ENCODE data around the gene GNB1L. TPM values are rescaled to one million over a fixed set of nuclear protein-coding genes. Genes with fewer than 3 reads are reported as not detected.

Gene GNB1L
- total RNA-seq, 1 experiment from 2014 or later: 17.9 TPM

DNA sequence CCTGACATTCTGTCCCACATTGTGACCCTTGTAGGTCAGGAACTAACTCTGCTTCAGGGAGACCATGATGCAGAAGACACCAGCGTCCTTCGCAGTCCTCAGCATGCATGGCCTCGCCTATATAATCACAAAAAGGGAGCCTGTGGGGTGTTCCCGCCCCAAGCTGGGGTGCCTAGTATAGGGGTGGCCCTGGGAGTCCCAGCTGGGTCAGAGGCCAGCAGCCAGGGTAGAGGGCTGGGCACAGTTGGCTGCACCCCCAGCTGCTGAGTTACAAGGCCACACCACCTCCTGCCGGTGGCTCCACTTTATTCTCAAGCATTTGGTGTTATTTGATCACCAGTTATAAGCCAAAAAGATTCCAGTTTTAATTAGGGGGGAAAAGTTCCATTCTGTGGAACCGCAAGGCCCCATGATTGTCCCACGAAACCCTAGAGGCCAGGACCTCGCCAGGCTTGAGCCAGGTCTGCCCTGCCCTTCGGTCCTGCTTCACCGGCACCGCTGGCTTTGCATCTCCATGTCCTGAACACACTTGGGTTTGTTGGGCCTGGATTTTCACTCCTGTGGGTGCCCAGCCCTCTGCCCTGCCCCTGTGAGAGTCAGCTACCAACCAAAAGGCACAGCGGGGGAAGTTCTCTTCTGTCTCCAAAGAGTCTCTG is 15.0 kb upstream of the GNB1L start:
- Histone ChIP-seq H3K4me1 (ENCODE audit: insufficient read depth, low read length, poor library complexity, severe bottlenecking) (peaks cover under 1% of the 10 kb centered on the region), H3K27ac (ENCODE audit: low read depth, low read length, poor library complexity, severe bottlenecking) (no peak overlapping the region), H3K4me3 (ENCODE audit: low read depth, low read length, poor library complexity, severe bottlenecking) (no peak overlapping the region), H3K9me3 (ENCODE audit: low read depth, low read length, poor library complexity, severe bottlenecking) (no peaks in the 10 kb centered on the region), H3K27me3 (replicated peaks; ENCODE audit: insufficient read depth, low read depth, low read length, poor library complexity) (no peaks in the 10 kb centered on the region), H3K36me3 (ENCODE audit: insufficient read depth, low read length, poor library complexity, severe bottlenecking) (peaks cover 3% of the 10 kb centered on the region)
- DNase-seq (ENCODE audit: low spot score): no peak
- intact Hi-C loops (cut with micrococcal nuclease; ENCODE audit: unreplicated experiment): no loop called here
- BruUV-seq (replicated peaks): no TSS peak
- CTCF ChIA-PET: no interaction called here
- POLR2A ChIA-PET (ENCODE audit: low non-redundant PET): no interaction called here
- TF ChIP-seq EZH2 (IDR thresholded peaks at IDR 0.05; ENCODE audit: borderline replicate concordance, low read depth, low read length, poor library complexity, severe bottlenecking): no peak
- TF ChIP-seq, protein P1, sequence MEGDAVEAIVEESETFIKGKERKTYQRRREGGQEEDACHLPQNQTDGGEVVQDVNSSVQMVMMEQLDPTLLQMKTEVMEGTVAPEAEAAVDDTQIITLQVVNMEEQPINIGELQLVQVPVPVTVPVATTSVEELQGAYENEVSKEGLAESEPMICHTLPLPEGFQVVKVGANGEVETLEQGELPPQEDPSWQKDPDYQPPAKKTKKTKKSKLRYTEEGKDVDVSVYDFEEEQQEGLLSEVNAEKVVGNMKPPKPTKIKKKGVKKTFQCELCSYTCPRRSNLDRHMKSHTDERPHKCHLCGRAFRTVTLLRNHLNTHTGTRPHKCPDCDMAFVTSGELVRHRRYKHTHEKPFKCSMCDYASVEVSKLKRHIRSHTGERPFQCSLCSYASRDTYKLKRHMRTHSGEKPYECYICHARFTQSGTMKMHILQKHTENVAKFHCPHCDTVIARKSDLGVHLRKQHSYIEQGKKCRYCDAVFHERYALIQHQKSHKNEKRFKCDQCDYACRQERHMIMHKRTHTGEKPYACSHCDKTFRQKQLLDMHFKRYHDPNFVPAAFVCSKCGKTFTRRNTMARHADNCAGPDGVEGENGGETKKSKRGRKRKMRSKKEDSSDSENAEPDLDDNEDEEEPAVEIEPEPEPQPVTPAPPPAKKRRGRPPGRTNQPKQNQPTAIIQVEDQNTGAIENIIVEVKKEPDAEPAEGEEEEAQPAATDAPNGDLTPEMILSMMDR (conservative IDR thresholded peaks at IDR 0.05; ENCODE audit: low read depth, low read length): no peak

DNA sequence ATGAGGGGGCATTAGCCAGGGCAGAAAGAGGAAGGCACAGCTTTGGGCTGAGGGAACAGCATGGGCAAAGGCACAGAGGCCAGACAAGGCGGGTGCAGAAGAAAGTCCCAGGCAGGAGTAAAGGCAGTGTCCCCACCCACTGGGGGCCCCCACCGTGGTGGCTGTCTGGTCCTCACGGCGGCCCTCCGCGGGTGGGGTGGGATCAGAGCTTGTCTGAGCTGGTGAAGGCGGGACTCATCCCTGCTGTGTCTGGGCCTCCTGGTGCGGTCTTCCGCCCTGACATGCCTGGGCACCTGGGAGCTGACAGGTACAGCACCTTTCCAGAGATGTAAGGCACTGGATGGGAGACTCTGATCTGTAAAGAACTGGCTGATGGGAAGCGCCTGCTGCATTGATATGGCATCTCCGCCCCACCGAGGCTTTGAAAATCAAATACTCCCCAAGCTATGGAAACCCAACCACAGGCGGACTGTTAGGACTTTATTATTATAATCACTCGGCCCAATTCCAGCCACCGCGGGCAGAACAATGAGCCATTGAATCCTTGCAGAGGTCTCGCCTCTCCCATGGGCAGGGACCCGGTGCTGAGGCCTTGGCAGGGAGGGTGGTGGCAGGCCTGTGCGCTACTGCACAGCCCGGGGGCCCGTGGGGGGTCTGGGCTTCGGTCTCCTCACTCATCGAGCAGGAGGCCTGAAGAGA is 14.2 kb upstream of the GNB1L start:
- no peaks in the 10 kb centered on the region for H3K9me3 ChIP-seq (ENCODE audit: low read depth, low read length, poor library complexity, severe bottlenecking)
- H3K4me1 ChIP-seq (ENCODE audit: insufficient read depth, low read length, poor library complexity, severe bottlenecking): no peaks in the 10 kb centered on the region
- no peak for DNase-seq (ENCODE audit: low spot score)
- intact Hi-C loops (cut with micrococcal nuclease; ENCODE audit: unreplicated experiment): no loop called here
- no peak overlapping the region for H3K4me3 ChIP-seq (ENCODE audit: low read depth, low read length, poor library complexity, severe bottlenecking)
- POLR2A ChIA-PET (ENCODE audit: low non-redundant PET): no interaction called here
- no TSS peak for BruUV-seq (replicated peaks)
- CTCF ChIA-PET: no interaction called here
- H3K27me3 ChIP-seq (replicated peaks; ENCODE audit: insufficient read depth, low read depth, low read length, poor library complexity): no peaks in the 10 kb centered on the region
- TF ChIP-seq, protein P1 (conservative IDR thresholded peaks at IDR 0.05; ENCODE audit: low read depth, low read length): no peak
- TF ChIP-seq EZH2 (IDR thresholded peaks at IDR 0.05; ENCODE audit: borderline replicate concordance, low read depth, low read length, poor library complexity, severe bottlenecking): no peak
- peaks cover 3% of the 10 kb centered on the region for H3K36me3 ChIP-seq (ENCODE audit: insufficient read depth, low read length, poor library complexity, severe bottlenecking)
- no peak overlapping the region for H3K27ac ChIP-seq (ENCODE audit: low read depth, low read length, poor library complexity, severe bottlenecking)

DNA sequence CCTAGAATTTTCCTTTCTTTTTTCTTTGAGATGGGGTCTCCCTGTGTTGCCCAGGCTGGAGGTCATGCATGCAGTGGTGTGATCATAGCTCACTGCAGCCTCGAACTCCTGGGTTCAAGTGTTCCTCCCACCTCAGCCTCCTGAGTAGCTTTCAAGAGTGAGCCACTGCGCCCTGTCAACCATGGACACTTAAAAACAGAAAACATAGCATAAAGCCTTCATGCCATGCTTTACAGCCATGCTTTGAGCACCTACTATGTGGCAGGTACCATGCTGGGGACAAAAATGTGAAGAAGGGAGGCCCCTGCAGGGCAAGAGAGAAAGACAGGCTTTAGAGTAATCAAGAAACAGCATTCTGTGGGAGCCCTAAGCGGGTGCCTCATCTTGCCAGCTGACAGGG is 13.7 kb upstream of the GNB1L start:
- ChIA-PET CTCF (no interaction called here), POLR2A (ENCODE audit: low non-redundant PET) (no interaction called here)
- Histone ChIP-seq H3K27ac (ENCODE audit: low read depth, low read length, poor library complexity, severe bottlenecking) (no peak overlapping the region), H3K4me3 (ENCODE audit: low read depth, low read length, poor library complexity, severe bottlenecking) (no peak overlapping the region), H3K4me1 (ENCODE audit: insufficient read depth, low read length, poor library complexity, severe bottlenecking) (no peaks in the 10 kb centered on the region), H3K36me3 (ENCODE audit: insufficient read depth, low read length, poor library complexity, severe bottlenecking) (no peaks in the 10 kb centered on the region), H3K9me3 (ENCODE audit: low read depth, low read length, poor library complexity, severe bottlenecking) (no peaks in the 10 kb centered on the region), H3K27me3 (replicated peaks; ENCODE audit: insufficient read depth, low read depth, low read length, poor library complexity) (no peaks in the 10 kb centered on the region)
- intact Hi-C loops (cut with micrococcal nuclease; ENCODE audit: unreplicated experiment): no loop called here
- no peak for DNase-seq (ENCODE audit: low spot score)
- no peak for TF ChIP-seq EZH2 (IDR thresholded peaks at IDR 0.05; ENCODE audit: borderline replicate concordance, low read depth, low read length, poor library complexity, severe bottlenecking)
- TF ChIP-seq, protein P1 (conservative IDR thresholded peaks at IDR 0.05; ENCODE audit: low read depth, low read length): 0 out of 2 replicates have a peak, but pooled peaks have one; percentile 10
- BruUV-seq (replicated peaks): no TSS peak

Data from A673 (cell line).